Measurements from ENCODE around the gene ALOX12B. TPM values are rescaled to one million over a fixed set of nuclear protein-coding genes. Genes with fewer than 3 reads are reported as not detected.
A peak's percentile ranks its signal among the peaks of the same experiment; 100 is the strongest.
"Not testable (repeated sequence)": the region's sequence is repeated elsewhere in the genome, so short reads cannot be mapped to it uniquely, and the experiment has no call there.

ALOX12B gene
- total and polyA plus RNA-seq, 8 donors: 0.88 TPM; not detected in 7

DNA sequence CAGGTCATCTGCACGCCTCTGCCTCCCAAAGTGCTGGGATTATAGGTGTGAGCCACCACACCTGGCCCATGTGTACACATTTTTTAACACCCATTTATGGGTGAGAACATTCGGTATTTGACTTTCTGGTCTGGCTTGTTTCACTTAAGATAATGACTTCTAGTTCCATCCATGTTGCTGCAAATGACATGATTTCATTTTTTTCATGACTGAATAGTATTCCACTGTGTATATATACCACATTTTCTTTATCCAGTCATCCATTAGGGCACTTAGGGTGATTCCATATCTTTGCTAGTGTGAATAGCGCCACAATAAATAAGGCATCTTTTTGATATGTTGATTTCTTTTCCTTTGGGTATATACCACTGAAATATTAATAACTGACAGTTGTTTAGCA, 5.6 kb downstream of the ALOX12B start:
- H3K27me3 ChIP-seq: peaks cover 0 to 98% (median 53%) of the 10 kb centered on the region in 3 donors
- TF ChIP-seq EP300 (IDR thresholded peaks at IDR 0.05) (no peak), POLR2AphosphoS5 (IDR thresholded peaks at IDR 0.05) (no peak), POLR2A (IDR thresholded peaks at IDR 0.05) (no peak), CTCF (IDR thresholded peaks at IDR 0.05) (no peak)
- intact Hi-C loops (cut with DNase I; ENCODE audit: low total_unique reads): no loop called here

DNA sequence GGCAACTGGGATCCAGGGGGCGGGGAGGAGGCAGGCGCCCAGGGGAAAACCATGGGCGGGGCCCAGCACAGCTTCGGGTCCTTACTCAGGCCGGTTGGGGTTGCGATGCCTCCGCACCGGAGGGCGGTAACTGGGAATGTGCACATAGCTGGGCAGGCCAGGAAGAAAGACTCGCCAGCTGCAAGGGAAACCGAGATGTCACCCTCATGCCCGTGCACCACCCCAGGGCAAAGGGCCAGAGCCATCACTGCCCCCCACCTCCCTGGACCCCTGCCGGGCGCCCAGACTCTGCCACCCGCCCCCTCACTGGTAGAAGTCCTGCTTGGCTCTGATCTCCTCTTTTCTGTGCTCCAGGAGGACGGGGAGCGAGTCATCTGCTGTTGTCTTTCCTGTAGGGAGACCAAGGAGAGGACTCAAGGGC, 6.7 kb downstream of the ALOX12B start:
- Histone ChIP-seq H3K4me3 (no peak overlapping the region), H3K4me1 (peaks cover 17 to 24% (median 20%) of the 10 kb centered on the region in 4 donors), H3K27me3 (peaks cover 0 to 99% (median 61%) of the 10 kb centered on the region in 3 donors), H3K36me3 (no peaks in the 10 kb centered on the region), H3K9me3 (no peaks in the 10 kb centered on the region), H3K27ac (no peak overlapping the region)
- intact Hi-C loops (cut with DNase I; ENCODE audit: low total_unique reads): no loop called here
- 27 to 54% (median 36%) methylated on average over 5 to 17 of the region's 17 CpGs for WGBS, 5 donors
- TF ChIP-seq EP300 (IDR thresholded peaks at IDR 0.05) (no peak), POLR2A (IDR thresholded peaks at IDR 0.05) (no peak), CTCF (IDR thresholded peaks at IDR 0.05) (no peak), POLR2AphosphoS5 (IDR thresholded peaks at IDR 0.05) (no peak)
- DNase-seq: no peak

More for the DNA sequence above, 5.6 kb downstream of the ALOX12B start:
- 85 to 90% (median 89%) methylated on average over 3 of the region's 3 CpGs for WGBS, 5 donors
- no peak for DNase-seq
- no peaks in the 10 kb centered on the region for H3K36me3 ChIP-seq
- no peak overlapping the region for H3K27ac ChIP-seq
- peaks cover 17 to 24% (median 20%) of the 10 kb centered on the region in 4 donors for H3K4me1 ChIP-seq
- no peaks in the 10 kb centered on the region for H3K9me3 ChIP-seq
- H3K4me3 ChIP-seq: no peak overlapping the region

DNA sequence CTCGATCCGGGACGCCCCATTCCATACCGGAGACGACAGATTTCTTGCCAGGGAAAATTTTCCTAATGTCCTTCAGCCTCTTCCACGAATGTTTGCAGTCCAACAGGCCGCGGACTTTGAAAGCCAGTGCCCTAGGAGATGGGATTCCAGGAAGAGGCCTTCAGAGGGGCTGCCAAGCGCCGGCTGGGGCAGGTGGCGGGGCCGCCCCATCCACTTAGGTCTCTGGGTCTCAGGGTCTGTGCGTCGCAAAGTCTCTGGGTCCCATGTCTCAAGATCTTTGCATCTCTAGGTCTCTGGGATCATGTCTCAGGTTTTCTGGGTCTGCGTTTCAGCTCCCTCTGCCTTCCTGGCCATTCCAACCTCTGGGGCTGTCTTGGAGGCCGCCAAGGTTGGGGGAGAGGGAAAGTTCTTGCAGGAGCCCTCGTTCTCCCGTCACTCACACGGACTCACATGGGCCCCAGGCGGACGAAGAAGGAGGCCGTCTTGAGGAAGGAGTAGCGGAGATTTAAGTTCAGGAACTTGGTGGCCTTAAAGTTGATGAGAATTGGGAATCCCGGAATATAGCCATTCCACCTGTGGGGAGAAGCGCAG, 7.2 kb downstream of the ALOX12B start:
- DNase-seq: no peak
- 13 to 21% (median 18%) methylated on average over 23 to 25 of the region's 25 CpGs for WGBS, 5 donors
- Histone ChIP-seq H3K4me3 (peak overlapping the region; percentile 32 to 50 (median 40)), H3K27ac (peak overlapping the region in 1 of 5 donors; percentile 44), H3K27me3 (peaks cover 0 to 99% (median 66%) of the 10 kb centered on the region in 3 donors), H3K36me3 (no peaks in the 10 kb centered on the region), H3K9me3 (no peaks in the 10 kb centered on the region), H3K4me1 (peaks cover 17 to 24% (median 20%) of the 10 kb centered on the region in 4 donors)
- no peak for TF ChIP-seq CTCF (IDR thresholded peaks at IDR 0.05)
- TF ChIP-seq EP300 (IDR thresholded peaks at IDR 0.05): no peak
- no peak for TF ChIP-seq POLR2AphosphoS5 (IDR thresholded peaks at IDR 0.05)
- TF ChIP-seq POLR2A (IDR thresholded peaks at IDR 0.05): no peak
- intact Hi-C loops (cut with DNase I; ENCODE audit: low total_unique reads): no loop called here

GRCh38 chr17:8079291-8080207, 8.0 kb downstream of the ALOX12B start:
- H3K27me3 ChIP-seq: peaks cover 0 to 99% (median 72%) of the 10 kb centered on the region in 3 donors
- H3K36me3 ChIP-seq: no peaks in the 10 kb centered on the region
- intact Hi-C loops (cut with DNase I; ENCODE audit: low total_unique reads): no loop called here
- no peak for TF ChIP-seq POLR2AphosphoS5 (IDR thresholded peaks at IDR 0.05)
- TF ChIP-seq CTCF (IDR thresholded peaks at IDR 0.05): peak in 5 of 7 experiments; percentile 49 to 92 (median 83)
- peak; percentile 75 to 91 for DNase-seq
- no peaks in the 10 kb centered on the region for H3K9me3 ChIP-seq
- WGBS, 5 donors: 1 to 4% (median 1%) methylated on average over 32 to 87 of the region's 87 CpGs
- H3K27ac ChIP-seq: peak overlapping the region in 3 of 5 donors; percentile 4 to 44 (median 44)
- peak overlapping the region; percentile 32 to 50 (median 40) for H3K4me3 ChIP-seq
- peaks cover 17 to 24% (median 20%) of the 10 kb centered on the region in 4 donors for H3K4me1 ChIP-seq

DNA sequence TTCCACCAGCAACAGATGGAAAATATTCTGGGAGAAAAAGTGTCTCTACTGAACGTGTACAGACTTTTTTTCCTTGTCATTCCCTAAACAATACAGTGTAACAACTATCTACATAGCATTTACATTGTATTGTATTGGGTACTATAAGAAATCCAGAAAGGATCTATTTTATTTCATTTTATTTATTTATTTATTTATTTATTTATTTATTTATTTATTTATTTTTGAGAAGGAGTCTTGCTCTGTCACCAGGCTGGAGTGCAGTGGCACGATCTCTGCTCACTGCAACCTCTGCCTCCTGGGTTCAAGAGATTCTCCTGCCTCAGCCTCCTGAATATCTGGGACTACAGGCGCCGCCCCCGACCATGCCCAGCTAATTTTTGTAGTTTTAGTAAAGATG, 9.6 kb downstream of the ALOX12B start:
- H3K27ac ChIP-seq; H3K4me3 ChIP-seq; H3K9me3 ChIP-seq; H3K36me3 ChIP-seq; DNase-seq; intact Hi-C loops (cut with DNase I; ENCODE audit: low total_unique reads): not testable (repeated sequence)
- WGBS, 5 donors: 70 to 90% (median 82%) methylated on average over 4 to 5 of the region's 5 CpGs
- Histone ChIP-seq H3K27me3 (peaks cover 6 to 99% (median 80%) of the 10 kb centered on the region in 3 donors), H3K4me1 (peaks cover 27 to 36% (median 32%) of the 10 kb centered on the region in 4 donors)

Measured in stomach (tissue), 9 donors.